Esophagus (tissue), 2 donors: ENCODE data around the gene NCOA1. TPM values are rescaled to one million over a fixed set of nuclear protein-coding genes. Genes with fewer than 3 reads are reported as not detected.
A peak's percentile ranks its signal among the peaks of the same experiment; 100 is the strongest.

ENCODE experiments used
- H3K27ac ChIP-seq, 2 donors: one replicate each; pipeline ENCODE4 v1.5.1; 2013; ENCODE audit warnings: low read depth in 2 of 2, mild to moderate bottlenecking in 2 of 2, inconsistent platforms in 1 of 2, low read length in 1 of 2, moderate library complexity in 1 of 2
- H3K27me3 ChIP-seq, 2 donors: one replicate each; pipeline ENCODE4 v1.6.1; 2013; ENCODE audit warnings: low read length in 2 of 2, control low read depth in 1 of 2, mild to moderate bottlenecking in 1 of 2; ENCODE audit not compliant: insufficient read depth in 2 of 2, control insufficient read depth in 1 of 2
- H3K36me3 ChIP-seq, 2 donors: one replicate each; pipeline ENCODE4 v1.6.1; 2013; ENCODE audit warnings: low read length in 1 of 2; ENCODE audit not compliant: control insufficient read depth in 2 of 2, insufficient read depth in 2 of 2
- H3K4me1 ChIP-seq, 2 donors: one replicate each; pipeline ENCODE4 v1.6.1; 2013; ENCODE audit warnings: low read length in 1 of 2; ENCODE audit not compliant: control insufficient read depth in 2 of 2, insufficient read depth in 2 of 2
- H3K4me3 ChIP-seq, 2 donors: one replicate each; pipeline ENCODE4 v1.5.1; 2013; ENCODE audit warnings: low read length in 2 of 2, mild to moderate bottlenecking in 2 of 2, low read depth in 1 of 2, moderate library complexity in 1 of 2
- H3K9me3 ChIP-seq, 2 donors: one replicate each; pipeline ENCODE4 v1.6.1; 2013; ENCODE audit warnings: mild to moderate bottlenecking in 2 of 2, low read depth in 1 of 2, low read length in 1 of 2, moderate library complexity in 1 of 2; ENCODE audit not compliant: control insufficient read depth in 2 of 2, insufficient read depth in 1 of 2
- WGBS, 2 donors: extraction: QIAGEN DNeasy Blood & Tissue Kit; methylation state at CpG; one replicate each; pipeline ENCODE4 v1.1.7; 2013; 5-methylcytosine and 5-hydroxymethylcytosine counted together
- polyA plus RNA-seq, 2 donors: library from polyadenylated mRNA; stranded (reverse); fragments of 200-250 nt; gene quantifications; one replicate each; pipeline ENCODE4 v1.2.3, GENCODE V29; 2013
- donor health status: healthy with polysubstance abuse.
- donor health status: Bipolar disorder and iron deficiency.

NCOA1 gene
- polyA plus RNA-seq, 2 donors: 8.7 to 13.7 TPM

GRCh38 chr2:24708537-24709152 lies 217.6 kb downstream of the NCOA1 start:
- Histone ChIP-seq H3K4me3 (no peak overlapping the region), H3K36me3 (peaks cover 0 to 3% of the 10 kb centered on the region in 2 donors), H3K27ac (no peak overlapping the region), H3K27me3 (no peaks in the 10 kb centered on the region), H3K9me3 (no peaks in the 10 kb centered on the region), H3K4me1 (no peaks in the 10 kb centered on the region)
- WGBS, 2 donors: 57 to 59% methylated on average over 3 of the region's 3 CpGs

- no peaks in the 10 kb centered on the region for H3K9me3 ChIP-seq
- H3K4me3 ChIP-seq: no peak overlapping the region
- peaks cover 0 to 3% of the 10 kb centered on the region in 2 donors for H3K36me3 ChIP-seq
- WGBS, 2 donors: 93 to 94% methylated on average over 6 of the region's 6 CpGs
- no peaks in the 10 kb centered on the region for H3K27me3 ChIP-seq
- H3K4me1 ChIP-seq: no peaks in the 10 kb centered on the region
- H3K27ac ChIP-seq: no peak overlapping the region
These were observed 219.8 kb downstream of the NCOA1 start for GRCh38 chr2:24710806-24711205.

- no peak overlapping the region for H3K27ac ChIP-seq
- peaks cover 0 to 3% of the 10 kb centered on the region in 2 donors for H3K36me3 ChIP-seq
- no peaks in the 10 kb centered on the region for H3K4me1 ChIP-seq
- no peak overlapping the region for H3K4me3 ChIP-seq
- no peaks in the 10 kb centered on the region for H3K27me3 ChIP-seq
- H3K9me3 ChIP-seq: no peaks in the 10 kb centered on the region
- 65 to 73% methylated on average over 2 of the region's 2 CpGs for WGBS, 2 donors
These were observed 220.8 kb downstream of the NCOA1 start for GRCh38 chr2:24711865-24712264.

GRCh38 chr2:24712296-24712695 lies 221.2 kb downstream of the NCOA1 start:
- WGBS, 2 donors: 81 to 87% methylated on average over 1 of the region's 1 CpG
- Histone ChIP-seq H3K27ac (no peak overlapping the region), H3K9me3 (no peaks in the 10 kb centered on the region), H3K36me3 (peaks cover 0 to under 1% of the 10 kb centered on the region in 2 donors), H3K4me3 (no peak overlapping the region), H3K27me3 (no peaks in the 10 kb centered on the region), H3K4me1 (no peaks in the 10 kb centered on the region)

- Histone ChIP-seq H3K4me1 (no peaks in the 10 kb centered on the region), H3K36me3 (no peaks in the 10 kb centered on the region), H3K27me3 (no peaks in the 10 kb centered on the region), H3K9me3 (no peaks in the 10 kb centered on the region), H3K4me3 (no peak overlapping the region), H3K27ac (no peak overlapping the region)
- WGBS, 2 donors: 95 to 99% methylated on average over 2 of the region's 2 CpGs
These were observed 226.4 kb downstream of the NCOA1 start for GRCh38 chr2:24717263-24717951.

- 78 to 86% methylated on average over 3 of the region's 3 CpGs for WGBS, 2 donors
- Histone ChIP-seq H3K4me1 (no peaks in the 10 kb centered on the region), H3K36me3 (no peaks in the 10 kb centered on the region), H3K4me3 (no peak overlapping the region), H3K27ac (no peak overlapping the region), H3K9me3 (no peaks in the 10 kb centered on the region), H3K27me3 (no peaks in the 10 kb centered on the region)
These were observed 229.3 kb downstream of the NCOA1 start for GRCh38 chr2:24720310-24720709.

GRCh38 chr2:24721470-24721869 lies 230.4 kb downstream of the NCOA1 start:
- no peaks in the 10 kb centered on the region for H3K36me3 ChIP-seq
- H3K27me3 ChIP-seq: no peaks in the 10 kb centered on the region
- no peaks in the 10 kb centered on the region for H3K9me3 ChIP-seq
- H3K27ac ChIP-seq: no peak overlapping the region
- H3K4me3 ChIP-seq: no peak overlapping the region
- no peaks in the 10 kb centered on the region for H3K4me1 ChIP-seq

- Histone ChIP-seq H3K4me3 (no peak overlapping the region), H3K27me3 (no peaks in the 10 kb centered on the region), H3K27ac (peak overlapping the region in 1 of 2 donors; percentile 59), H3K36me3 (no peaks in the 10 kb centered on the region), H3K9me3 (no peaks in the 10 kb centered on the region), H3K4me1 (no peaks in the 10 kb centered on the region)
- 73 to 74% methylated on average over 3 of the region's 3 CpGs for WGBS, 2 donors
These were observed 231.2 kb downstream of the NCOA1 start for GRCh38 chr2:24722141-24722790.

GRCh38 chr2:24723191-24723590 lies 232.1 kb downstream of the NCOA1 start:
- 76 to 95% methylated on average over 1 of the region's 1 CpG for whole genome bisulfite sequencing, 2 donors
- Histone ChIP-seq H3K4me3 (no peak overlapping the region), H3K27me3 (no peaks in the 10 kb centered on the region), H3K9me3 (no peaks in the 10 kb centered on the region), H3K4me1 (no peaks in the 10 kb centered on the region), H3K36me3 (no peaks in the 10 kb centered on the region), H3K27ac (no peak overlapping the region)
